GM18861 (cell line): ENCODE results near the gene NMNAT3.

Source experiments
- ATAC-seq: cut with Tn5 transposase; IDR thresholded peaks from one replicate; pipeline ENCODE4 v1.9.1; 2021; ENCODE audit not compliant: unreplicated experiment

The NMNAT3 gene

DNA sequence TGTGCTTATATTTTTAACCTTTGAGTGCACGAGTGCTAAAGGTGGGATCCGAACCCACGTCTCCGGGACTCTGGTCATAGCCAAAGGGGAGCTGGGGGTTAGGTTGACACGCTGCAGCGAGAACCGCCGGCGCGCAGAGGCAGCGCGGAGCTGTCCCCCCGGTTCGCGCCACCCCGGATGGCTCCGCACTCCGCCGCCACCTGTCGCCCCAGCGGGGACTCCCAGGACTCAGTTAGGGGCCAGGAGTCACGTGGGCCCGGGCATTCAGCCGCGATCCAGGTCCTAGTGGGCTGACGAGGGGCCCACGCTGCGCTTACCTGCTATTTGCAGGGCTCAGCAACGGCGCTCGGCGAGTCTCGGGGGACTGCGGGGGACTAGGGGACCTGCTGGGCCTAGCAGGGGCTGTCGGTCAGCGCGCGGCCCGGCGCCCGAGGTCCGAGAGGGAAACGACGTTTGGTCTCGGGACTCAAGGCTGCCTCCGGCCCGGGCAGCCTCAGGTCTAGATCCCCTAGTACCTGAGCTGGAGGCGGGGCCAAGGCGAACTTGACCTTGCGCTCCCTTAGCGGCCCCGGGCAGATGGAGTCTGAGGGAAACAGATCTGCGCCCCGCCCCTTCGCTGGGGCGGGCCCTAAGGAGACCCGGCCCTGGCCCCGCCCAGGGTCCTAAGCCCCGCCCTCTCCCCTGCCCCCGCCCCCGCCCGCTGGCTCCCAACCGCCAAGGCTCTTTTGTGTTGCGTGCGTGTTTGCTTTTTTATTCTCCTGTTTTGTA, at the start of gene NMNAT3:
TSS of gene NMNAT3 (minus strand) at position 585 of the 768 bp plus-strand sequence. CDS start 50,248 bp downstream, outside the sequence.
- ATAC-seq: peak; percentile 89

DNA sequence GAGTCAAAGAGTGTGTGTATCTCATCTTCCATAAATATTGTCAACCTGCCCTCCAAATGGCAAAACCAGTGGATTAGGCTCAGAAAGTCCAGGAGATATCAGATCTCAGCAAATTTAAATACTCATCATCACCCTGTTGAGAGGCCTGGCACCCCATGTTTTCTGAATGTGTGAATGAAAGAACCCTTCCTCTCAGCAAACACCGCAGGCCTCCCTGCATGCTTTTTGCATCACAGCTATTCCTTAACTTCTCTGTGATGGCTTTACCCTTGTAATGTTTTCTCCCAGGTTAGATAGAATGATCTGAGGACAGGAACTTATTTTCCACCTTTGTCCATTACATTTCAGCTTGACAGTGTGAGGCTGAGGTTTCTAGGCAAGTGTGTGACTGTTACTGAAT, 43.6 kb upstream of the NMNAT3 start:
- no peak for ATAC-seq

GRCh38 chr3:139718415-139718814, 40.6 kb upstream of the NMNAT3 start:
- no peak for ATAC-seq

- no peak for ATAC-seq
Measured at GRCh38 chr3:139716908-139717485, 39.2 kb upstream of the NMNAT3 start.

GRCh38 chr3:139715743-139716360, 38.1 kb upstream of the NMNAT3 start:
- no peak for ATAC-seq

GRCh38 chr3:139715166-139715565, 37.4 kb upstream of the NMNAT3 start:
- no peak for ATAC-seq

DNA sequence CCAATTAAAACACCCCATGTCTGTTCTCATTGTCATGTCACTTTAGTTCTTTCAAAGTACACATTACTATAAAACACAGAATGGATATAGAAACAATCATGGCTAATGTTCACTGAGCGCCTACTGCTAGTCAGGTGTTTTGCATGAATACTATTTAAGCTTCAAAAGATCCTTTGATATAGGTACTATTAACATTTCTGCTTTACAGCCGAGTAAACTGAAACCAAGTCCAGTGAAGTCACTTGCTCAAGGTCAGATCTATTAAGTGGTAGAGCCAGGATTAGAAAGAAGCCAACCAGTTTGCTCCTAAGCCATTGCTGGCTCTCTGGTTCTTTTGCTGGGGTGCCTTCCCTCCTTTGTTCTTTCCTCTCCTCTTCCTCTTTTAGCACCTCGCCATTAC, 32.4 kb upstream of the NMNAT3 start:
- no peak for ATAC-seq

DNA sequence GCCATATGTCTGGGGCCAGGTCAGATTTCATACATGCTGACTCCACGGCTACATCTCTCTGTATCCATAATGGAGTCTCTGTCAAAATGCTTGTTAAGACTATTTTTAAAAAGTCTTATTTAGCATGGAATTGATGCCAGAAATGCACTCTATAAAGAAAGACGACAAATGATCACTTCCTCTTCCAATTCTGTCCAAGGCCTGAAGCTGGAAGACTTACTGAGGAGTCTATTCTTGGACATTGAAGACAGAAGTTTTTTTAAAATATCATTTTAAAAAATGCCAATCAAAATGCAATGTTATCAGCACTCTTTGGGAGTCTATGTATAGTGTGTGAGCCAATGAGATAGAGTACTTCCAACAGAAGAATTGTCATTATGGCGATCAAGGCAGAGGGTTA, 27.9 kb upstream of the NMNAT3 start:
- no peak for ATAC-seq

DNA sequence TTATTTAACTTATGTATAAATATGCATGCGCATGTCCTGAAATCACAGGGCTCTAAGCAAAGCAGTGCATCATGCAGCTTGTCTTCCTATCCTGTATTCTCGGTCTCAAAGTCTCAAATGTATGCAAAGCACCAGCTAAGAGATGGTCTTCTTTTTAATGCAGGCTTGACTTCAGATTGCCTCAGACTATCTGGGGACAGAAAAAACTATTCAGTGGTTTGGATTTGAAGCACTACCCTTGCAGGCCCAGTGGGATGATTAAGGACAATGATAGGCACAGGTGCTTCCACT, 18.5 kb upstream of the NMNAT3 start:
- ATAC-seq: no peak

DNA sequence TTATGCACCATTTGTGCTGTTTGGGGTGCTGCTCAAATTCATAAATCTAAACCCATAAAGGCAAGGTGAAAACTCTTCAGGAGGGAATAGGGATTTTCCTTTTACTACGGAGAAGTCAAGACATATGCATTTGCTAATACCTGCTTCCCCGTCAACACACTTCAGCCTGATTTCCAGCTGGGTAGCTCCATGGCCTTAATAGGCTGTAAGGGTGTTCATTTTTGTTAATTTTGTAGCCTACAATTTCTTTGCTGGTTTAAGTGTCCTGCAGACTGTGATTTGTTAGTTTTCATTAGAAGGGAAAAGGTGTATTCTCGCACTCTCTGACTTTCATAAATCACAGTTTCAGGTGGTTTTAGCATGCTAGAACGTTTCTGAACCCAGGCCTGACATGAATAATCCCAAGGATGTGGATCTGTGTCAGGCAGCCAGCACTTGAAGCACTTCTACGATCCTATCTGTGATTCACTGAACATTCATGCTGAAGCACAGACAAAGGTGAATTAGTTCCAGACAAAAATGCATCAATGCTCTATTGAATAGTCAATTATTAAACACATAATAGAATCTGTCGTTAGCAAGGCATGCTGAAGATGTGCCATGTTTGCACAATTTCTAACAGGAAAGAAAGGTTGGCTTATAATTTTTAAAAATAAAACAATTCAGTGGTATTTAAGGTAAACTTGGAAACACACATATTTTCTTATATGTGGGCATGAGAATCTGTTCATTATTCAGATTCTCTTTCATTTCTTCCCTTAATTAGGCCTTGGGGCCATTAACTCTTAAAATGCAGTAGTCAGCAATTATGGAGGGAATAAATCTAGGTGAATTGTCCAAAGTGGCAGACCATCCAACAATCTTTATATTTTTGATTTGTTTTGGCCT, 17.9 kb upstream of the NMNAT3 start:
- no peak for ATAC-seq

DNA sequence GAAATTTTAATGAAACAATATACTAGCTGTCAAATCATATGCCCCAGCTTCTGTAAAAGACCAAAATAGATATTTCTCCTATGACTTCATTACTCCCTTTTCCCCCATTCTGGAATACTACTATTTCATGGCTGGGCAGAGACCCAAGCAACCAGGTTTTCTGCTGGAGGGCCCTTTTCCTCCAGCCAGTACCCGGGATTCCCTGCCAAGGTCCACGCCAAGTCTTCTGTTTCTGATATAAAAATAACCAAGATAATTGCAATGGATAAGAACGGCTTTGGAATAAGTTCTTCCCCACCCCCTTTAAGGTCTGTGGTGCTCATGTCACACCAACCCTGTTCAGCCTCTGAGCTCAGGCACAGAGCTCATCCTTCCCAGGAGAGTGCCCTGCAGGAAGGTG, 17.2 kb upstream of the NMNAT3 start:
- no peak for ATAC-seq

DNA sequence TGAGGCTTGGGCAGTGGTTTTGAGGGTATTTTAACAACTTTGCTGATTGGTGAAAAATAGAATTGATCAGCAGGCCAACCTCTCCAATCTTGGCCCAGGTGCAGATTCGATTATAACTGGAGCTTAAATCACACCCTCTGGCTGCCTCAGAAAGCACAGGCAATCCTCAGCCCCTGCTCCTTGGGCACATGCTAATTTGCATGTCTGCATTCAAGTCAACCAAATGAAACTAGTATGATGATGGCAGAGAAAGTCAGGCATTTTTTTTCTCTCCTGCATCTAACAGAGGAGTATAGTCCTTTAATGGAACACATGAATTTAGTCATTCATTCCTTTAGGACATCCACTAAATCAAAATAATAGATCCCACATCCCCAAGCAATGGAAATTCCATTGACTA, 16.8 kb upstream of the NMNAT3 start:
- ATAC-seq: no peak

- ATAC-seq: no peak
Measured at GRCh38 chr3:139691619-139692018, 13.8 kb upstream of the NMNAT3 start.

- no peak for ATAC-seq
Measured at GRCh38 chr3:139689708-139690228, 12.0 kb upstream of the NMNAT3 start.

DNA sequence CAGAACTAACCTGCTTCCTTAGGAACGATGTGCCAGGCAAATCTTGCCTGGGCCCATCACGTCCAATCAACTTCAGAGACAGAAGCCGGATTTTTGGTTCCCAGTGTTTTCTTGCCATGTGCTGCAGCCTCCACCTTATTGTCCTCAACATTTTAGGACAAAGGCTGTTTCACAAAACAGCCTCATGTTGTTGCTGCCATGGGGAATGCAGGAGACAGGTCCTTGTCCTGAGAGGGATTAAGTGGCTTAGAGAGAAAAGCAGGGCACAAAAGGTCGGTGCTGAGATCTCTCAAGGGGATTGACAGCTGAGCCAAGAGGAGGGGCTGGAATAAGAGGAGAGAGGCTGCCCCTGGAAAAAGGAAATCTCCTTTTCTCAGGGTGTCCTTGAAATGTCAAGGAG, 11.3 kb upstream of the NMNAT3 start:
- no peak for ATAC-seq

DNA sequence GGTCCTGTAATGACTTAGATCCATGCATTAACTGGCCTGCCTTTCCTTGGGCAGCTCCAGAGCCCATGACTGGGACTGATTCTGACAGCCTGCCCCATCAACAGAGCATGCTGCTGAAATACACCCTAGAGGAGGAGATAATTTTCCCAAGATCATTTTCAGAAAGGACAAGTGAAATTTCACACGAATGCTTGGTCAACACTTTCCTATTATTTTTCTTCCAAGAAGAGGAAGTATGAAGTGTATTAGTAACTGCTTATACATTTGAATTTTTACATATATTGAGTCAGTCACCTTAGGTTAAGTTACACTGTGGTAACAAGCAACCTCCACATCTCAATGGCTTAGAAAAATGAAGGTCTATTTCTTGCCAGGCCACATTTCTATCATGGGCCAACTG, 9.7 kb upstream of the NMNAT3 start:
- no peak for ATAC-seq

DNA sequence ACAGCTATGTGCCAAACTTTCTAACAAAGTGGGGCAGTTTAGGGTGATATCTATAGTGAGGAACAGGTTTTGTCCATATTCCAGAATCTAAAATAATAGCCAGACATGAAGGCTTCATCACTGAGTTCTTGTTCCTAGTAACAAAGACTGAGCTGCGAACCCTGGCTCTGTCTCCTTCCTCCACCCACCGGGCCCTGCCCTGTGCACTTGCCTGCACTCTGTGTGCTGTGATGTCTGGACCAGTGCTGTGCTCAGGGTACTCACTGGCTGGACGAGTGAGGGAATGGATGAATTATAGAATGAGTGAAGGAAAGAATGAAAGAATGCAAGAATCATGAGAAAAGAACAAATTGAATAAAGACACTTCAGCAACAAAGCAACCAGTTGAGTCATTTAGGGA, 8.9 kb upstream of the NMNAT3 start:
- ATAC-seq: no peak

DNA sequence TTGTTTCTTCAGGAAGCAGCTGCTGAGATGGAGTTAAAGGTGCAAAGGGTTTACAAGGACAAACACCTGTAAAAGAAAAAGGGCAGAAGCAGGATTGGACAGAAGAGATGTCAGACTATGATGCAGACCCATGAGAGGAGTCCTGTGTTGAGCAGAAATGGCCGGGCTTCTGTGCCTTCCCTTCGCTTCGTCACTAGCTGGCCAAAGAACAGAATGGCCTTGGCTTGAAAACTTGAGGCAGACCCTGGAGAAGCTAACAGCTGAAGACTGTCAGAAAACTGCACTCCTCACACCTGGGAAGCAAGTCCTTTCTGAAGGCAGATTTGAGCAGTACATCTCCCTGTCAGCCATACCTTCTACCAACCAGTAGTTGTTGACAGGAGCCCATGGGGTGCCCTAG, 8.4 kb upstream of the NMNAT3 start:
- ATAC-seq: no peak

DNA sequence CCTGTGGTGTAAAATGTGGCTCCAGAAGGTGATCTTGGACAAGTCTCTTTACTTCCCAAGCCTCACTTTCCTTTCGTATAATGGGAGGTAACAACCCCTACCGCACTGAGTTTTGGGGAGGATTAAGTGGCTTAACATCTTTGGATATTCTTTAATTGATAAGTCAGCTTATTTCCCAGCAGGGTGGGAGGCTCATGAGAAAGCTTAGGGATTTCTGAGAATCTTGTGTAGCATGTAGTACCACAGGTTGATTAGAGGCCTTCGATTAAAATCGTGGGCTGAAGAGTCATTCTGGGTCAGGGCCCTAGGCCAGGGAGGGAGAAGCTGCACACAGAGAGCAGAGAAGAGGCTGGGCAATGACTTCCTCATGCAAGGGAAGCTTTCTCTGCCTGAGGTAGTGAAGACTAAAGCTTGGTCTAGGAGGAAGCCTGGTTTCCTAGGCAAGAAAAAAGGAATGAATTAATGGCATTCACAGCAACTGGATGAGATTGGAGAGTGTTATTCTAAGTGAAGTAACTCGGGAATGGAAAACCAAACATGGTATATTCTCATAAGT, 1.5 kb upstream of the NMNAT3 start:
- ATAC-seq: no peak

DNA sequence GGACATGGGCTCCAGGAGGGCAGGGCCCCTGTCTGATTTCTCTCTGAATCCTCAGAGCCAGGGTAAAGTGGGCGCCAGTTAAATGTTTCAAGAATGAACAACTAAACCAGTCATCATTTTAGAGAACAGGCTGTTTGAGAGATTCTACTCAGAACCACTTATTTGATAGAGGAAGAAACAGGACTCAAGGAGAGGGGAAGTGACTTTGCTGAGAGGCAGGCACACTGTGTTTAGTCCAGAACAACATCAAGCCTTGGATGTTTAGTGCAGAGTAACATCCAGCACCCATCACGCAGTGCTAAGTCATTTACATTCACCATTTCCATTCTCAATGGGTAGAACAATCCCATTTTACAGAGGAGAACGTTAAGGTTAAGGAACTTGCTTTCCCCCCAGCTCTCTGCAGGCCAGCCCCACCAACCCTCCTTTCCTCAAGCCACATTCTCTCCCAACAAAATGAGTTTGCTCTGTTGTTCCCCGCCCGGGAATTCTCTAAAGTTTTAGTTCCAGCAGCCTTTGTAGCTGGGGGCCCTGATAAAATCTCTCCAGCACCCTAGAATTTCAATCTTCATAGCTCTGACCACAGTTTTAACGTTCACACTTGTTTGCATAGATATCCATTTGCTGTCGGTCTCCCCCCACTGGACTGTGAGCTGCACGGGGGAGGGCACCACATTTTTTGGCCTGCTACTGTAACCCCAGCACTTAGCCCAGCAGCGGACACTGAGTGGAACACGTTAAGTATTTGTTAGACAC, 962 bp downstream of the NMNAT3 start:
- ATAC-seq: no peak
